ENCODE results near the gene CEP152.

DNA sequence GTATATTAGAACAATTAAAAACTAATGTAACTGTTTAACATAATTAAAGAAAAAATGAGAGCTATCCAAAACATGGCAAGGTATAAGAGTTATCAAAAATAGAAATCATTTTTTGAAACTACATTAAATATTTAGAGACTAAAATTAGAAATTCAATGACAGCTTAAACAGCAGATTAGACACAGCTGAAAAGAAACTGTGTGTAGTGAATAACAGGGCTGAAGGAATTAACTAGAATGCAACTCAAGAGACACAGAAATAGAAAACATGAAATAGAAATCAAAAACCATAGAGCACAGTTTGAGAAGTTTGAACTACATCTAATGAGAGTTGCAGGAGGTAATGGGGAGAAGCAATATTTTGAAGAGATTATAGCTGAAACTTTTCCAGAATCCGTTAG, 105.5 kb downstream of the CEP152 start:
- TF ChIP-seq GATA2 (IDR thresholded peaks at IDR 0.05; ENCODE audit: low read depth, low read length) (no peak), GATA3 (IDR thresholded peaks at IDR 0.05; ENCODE audit: low read depth, low read length) (no peak)
